Measurements from ENCODE around the gene FGFR3.

FGFR3 gene

GRCh38 chr4:1803523-1804423 is 10.7 kb downstream of the FGFR3 start:
- no peak for DNase-seq

- DNase-seq, result no peak
These were observed 11.8 kb downstream of the FGFR3 start for GRCh38 chr4:1804638-1805492.

- DNase-seq, result no peak
These were observed 12.6 kb downstream of the FGFR3 start for GRCh38 chr4:1805493-1806222.

GRCh38 chr4:1806223-1806564 is 13.1 kb downstream of the FGFR3 start:
- no peak for DNase-seq

- no peak for DNase-seq
These were observed 13.7 kb downstream of the FGFR3 start for GRCh38 chr4:1806596-1807331.

GRCh38 chr4:1807332-1807777 is 14.3 kb downstream of the FGFR3 start:
- no peak for DNase-seq

- DNase-seq, result no peak
These were observed 15.3 kb downstream of the FGFR3 start for GRCh38 chr4:1808396-1808795.

- no peak for DNase-seq
These were observed 16.0 kb downstream of the FGFR3 start for GRCh38 chr4:1808851-1809753.

- DNase-seq, result peak; percentile 26
These were observed 16.8 kb downstream of the FGFR3 start for GRCh38 chr4:1809754-1810502.

GRCh38 chr4:1810765-1811164 is 17.7 kb downstream of the FGFR3 start:
- no peak for DNase-seq

GRCh38 chr4:1812720-1813119 is 19.6 kb downstream of the FGFR3 start:
- DNase-seq, result no peak

- no peak for DNase-seq
These were observed 20.1 kb downstream of the FGFR3 start for GRCh38 chr4:1813231-1813630.

- DNase-seq, result no peak
These were observed 20.8 kb downstream of the FGFR3 start for GRCh38 chr4:1813915-1814314.

GRCh38 chr4:1814453-1814852 is 21.4 kb downstream of the FGFR3 start:
- no peak for DNase-seq

GRCh38 chr4:1815096-1815996 is 22.3 kb downstream of the FGFR3 start:
- DNase-seq, result no peak

- DNase-seq, result no peak
These were observed 23.1 kb downstream of the FGFR3 start for GRCh38 chr4:1815997-1816860.

GRCh38 chr4:1819284-1819683 is 26.2 kb downstream of the FGFR3 start:
- DNase-seq, result no peak

GRCh38 chr4:1819816-1820215 is 26.7 kb downstream of the FGFR3 start:
- DNase-seq, result no peak
